AG04449 (cell line): ENCODE results near the gene SDK1.

Experiments
- CTCF ChIA-PET: fragments of 350-600 bp; formaldehyde crosslinking; extraction: SDS; loops from one replicate; lab custom pipeline; 2021; ENCODE audit warnings: antibody characterized with exemption; lab: Yijun Ruan, JAX
- POLR2A ChIA-PET: fragments of 400-600, 350-600 bp; formaldehyde crosslinking; extraction: SDS; loops from one replicate; lab custom pipeline; 2020; ENCODE audit warnings: antibody characterized with exemption, inconsistent platforms; lab: Yijun Ruan, JAX
- DNase-seq: peaks from one replicate; pipeline ENCODE4 v3.0.0-alpha.2; 2010; ENCODE audit warnings: low read depth, low spot score
- H3K4me3 ChIP-seq: 2 replicates; pipeline ENCODE4 v1.5.1; 2011; ENCODE audit warnings: low read depth, mild to moderate bottlenecking, control low read depth, low read length
- CTCF ChIP-seq: IDR thresholded peaks from one replicate; pipeline ENCODE4 v1.5.1; 2011; ENCODE audit warnings: mild to moderate bottlenecking, moderate library complexity, low read length, control low read depth, inconsistent platforms; ENCODE audit not compliant: insufficient read depth; ENCODE audit errors: missing control alignments

The SDK1 gene

DNA sequence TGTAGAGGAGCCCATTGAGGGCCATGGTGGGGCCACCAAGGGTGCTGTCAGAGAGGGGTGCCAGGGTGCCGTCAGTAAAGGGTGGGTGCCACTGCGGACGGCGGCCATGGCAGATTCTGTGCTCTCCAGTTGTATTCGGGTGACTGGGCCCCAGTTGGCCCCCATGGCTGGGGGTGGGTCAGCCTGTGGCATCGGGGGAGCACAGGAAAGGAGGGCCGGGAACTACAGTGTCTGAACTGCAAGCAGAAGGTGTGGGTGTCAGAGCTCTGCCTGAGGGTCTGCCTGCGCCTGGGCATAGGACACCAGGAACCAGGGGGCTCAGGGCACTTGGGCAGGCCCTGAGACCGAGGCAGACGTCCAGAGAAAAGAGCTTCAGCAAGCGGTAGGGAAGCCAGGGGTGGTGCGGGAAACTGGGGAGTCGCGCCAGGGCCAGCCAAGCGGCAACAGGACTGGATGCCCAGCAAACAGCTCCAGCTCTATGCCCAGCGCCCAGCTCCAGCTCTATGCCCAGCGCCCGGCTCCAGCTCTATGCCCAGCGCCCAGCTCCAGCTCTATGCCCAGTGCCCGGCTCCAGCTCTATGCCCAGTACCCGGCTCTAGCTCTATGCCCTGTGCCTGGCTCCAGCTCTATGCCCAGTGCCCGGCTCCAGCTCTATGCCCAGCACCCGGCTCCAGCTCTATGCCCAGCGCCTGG is 878.8 kb downstream of the SDK1 start:
- POLR2A ChIA-PET, result no interaction called here
- DNase-seq, result no peak
- H3K4me3 ChIP-seq, result no peak overlapping the region
- CTCF ChIA-PET, result no interaction called here
- no peak for TF ChIP-seq CTCF

DNA sequence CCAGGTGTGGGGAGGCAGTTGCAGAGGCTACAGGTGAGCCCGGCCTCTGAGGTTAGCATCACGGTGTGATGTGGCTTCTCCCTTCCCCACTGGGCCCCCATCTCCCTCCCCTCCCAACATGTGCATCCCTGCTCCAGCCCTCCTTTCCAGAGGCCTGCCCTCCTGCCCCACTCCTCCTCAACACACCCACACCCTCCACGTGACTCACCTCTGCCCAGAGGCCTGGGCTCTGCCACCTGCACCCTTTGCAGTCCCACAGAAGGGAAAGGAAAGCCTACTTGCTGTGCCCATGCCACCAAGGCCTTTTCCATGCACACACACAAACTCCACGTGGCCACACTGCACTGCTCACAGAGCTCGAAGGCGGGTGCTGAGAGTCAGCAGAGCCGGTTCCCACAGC is 880.4 kb downstream of the SDK1 start:
- ChIA-PET CTCF (no interaction called here), POLR2A (no interaction called here)
- no peak overlapping the region for H3K4me3 ChIP-seq
- TF ChIP-seq CTCF, result no peak
- DNase-seq, result no peak

DNA sequence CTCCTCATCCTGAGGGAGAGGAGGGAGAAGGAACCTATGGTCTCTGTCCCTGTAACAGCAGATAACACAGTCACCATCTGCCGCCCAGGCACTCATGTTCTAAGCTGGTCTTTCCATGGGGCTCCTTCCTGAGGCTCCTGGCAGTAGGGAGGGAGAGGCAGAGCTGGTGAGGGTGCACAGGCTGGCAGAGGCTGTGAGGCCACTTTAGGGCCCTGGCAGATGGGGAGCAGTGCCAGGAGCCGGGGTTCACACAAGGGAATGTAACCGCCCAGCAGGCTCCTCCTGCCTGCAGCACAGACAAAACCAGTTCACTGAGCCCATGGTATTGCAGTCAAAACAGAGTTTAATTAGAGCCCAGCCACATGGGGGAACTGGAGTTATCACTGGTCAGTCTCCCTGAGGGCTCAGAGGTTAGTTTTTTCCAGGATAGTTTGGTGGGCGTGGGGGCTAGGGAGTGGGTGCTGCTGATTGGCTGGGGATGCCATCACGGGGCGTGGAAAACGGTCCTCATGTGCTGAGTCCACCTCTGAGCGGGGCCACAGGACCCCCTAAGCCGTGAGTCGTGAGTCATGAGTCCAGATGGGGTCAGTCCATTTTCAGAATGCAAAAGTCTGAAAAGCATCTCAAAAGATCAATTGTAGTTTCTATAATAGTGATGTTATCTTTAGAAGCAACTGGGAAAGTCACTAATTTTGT is 881.7 kb downstream of the SDK1 start:
- CTCF ChIA-PET, result no interaction called here
- H3K4me3 ChIP-seq, result no peak overlapping the region

DNA sequence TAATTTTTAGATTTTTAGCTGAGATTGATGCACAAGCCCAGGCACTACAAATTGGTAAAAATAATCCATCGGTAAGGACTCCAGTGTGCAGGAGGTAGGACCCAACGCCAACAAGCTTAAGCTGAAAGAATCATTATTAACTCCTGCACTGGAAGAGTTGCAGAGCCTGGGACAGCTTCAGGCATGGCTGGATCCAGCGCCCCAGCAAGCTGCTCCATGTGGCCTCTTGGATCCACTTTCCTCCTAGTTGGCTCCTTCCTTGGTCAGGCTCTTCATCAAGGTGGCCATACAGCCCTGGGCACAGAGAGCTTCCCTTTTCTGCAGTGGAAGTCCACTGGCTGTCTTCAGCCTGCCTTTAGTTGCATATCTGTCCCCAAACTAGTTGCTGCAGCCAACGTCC is 883.6 kb downstream of the SDK1 start:
- DNase-seq, result no peak
- no peak overlapping the region for H3K4me3 ChIP-seq
- ChIA-PET POLR2A (no interaction called here), CTCF (no interaction called here)
- no peak for TF ChIP-seq CTCF

More for the DNA sequence above, 881.7 kb downstream of the SDK1 start:
- POLR2A ChIA-PET, result no interaction called here
- no peak for DNase-seq
- no peak for TF ChIP-seq CTCF

DNA sequence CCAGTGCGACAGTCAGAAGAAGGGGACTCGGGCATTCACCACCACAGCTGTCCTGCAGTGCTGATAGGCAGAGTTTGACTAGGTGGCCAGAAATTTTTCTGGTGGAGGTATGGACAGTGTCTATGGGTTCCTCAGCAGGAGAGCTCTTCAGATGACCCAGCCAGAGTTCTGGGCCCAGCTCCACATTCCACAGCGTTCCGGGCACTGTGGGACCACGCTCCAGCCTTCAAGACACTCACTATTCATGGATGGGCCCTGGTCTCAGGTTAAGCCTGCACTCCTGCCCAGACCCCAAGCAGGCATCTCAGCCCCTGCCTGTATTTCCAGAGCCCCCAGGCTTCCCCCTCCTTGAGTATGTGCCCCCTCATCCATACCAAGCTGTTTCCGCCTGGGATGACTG is 884.1 kb downstream of the SDK1 start:
- ChIA-PET CTCF (no interaction called here), POLR2A (no interaction called here)

More for the DNA sequence above, 884.1 kb downstream of the SDK1 start:
- H3K4me3 ChIP-seq, result no peak overlapping the region
- DNase-seq, result no peak
- no peak for TF ChIP-seq CTCF
